Panc1 (cell line): ENCODE data around the gene SUSD4. TPM values are rescaled to one million over a fixed set of nuclear protein-coding genes. Genes with fewer than 3 reads are reported as not detected.

ENCODE experiments used
- ATAC-seq: fragments of 200-7000 bp; cut with Tn5 transposase; 2 replicates; pipeline ENCODE4 v1.9.1; 2020; ENCODE audit warnings: mild to moderate bottlenecking, moderate library complexity
- BruUV-seq: library from RNA; stranded (reverse); fragments of 400-500 nt; replicated peaks from 2 replicates; lab custom pipeline; 2021; lab: Mats Ljungman, UMichigan
- CTCF ChIA-PET: fragments of 300-600 bp; sonication (Branson Sonifier 250); formaldehyde crosslinking; loops from one replicate; lab custom pipeline; 2022; ENCODE audit warnings: antibody characterized with exemption; lab: Charles Lee
- POLR2A ChIA-PET: fragments of 300-600 bp; sonication (Branson Sonifier 250); formaldehyde crosslinking; loops from one replicate; lab custom pipeline; 2022; ENCODE audit warnings: antibody characterized with exemption; lab: Charles Lee
- DNase-seq: peaks from one replicate; pipeline ENCODE4 v3.0.0-alpha.2; 2010; ENCODE audit warnings: low read depth, low spot score
- H3K27ac ChIP-seq: 2 replicates; pipeline ENCODE4 v1.5.1; 2011; ENCODE audit warnings: mild to moderate bottlenecking, low read length, inconsistent platforms
- H3K27me3 ChIP-seq: fragments of 200-500 bp; sonication (Bioruptor generic); 2 replicates; pipeline ENCODE4 v1.6.0; 2014; ENCODE audit warnings: low read length, inconsistent platforms; ENCODE audit not compliant: control insufficient read depth, insufficient read depth
- H3K36me3 ChIP-seq: fragments of 200-500 bp; sonication (Bioruptor generic); 2 replicates; pipeline ENCODE4 v1.5.1; 2014; ENCODE audit warnings: inconsistent platforms, mild to moderate bottlenecking, low read length, moderate library complexity; ENCODE audit not compliant: control insufficient read depth, insufficient read depth
- H3K4me1 ChIP-seq: 2 replicates; pipeline ENCODE4 v1.5.1; 2011; ENCODE audit warnings: inconsistent platforms, mild to moderate bottlenecking, low read length, moderate library complexity; ENCODE audit not compliant: control insufficient read depth, insufficient read depth
- H3K4me3 ChIP-seq, 2 experiments: 2 replicates each; pipeline ENCODE4 v1.5.1; 2011 to 2012; ENCODE audit warnings: low read depth in 2 of 2, low read length in 2 of 2, mild to moderate bottlenecking in 2 of 2, inconsistent platforms in 1 of 2, moderate library complexity in 1 of 2
- H3K9me3 ChIP-seq: fragments of 200-500 bp; sonication (Bioruptor generic); 2 replicates; pipeline ENCODE4 v1.5.1; 2014; ENCODE audit warnings: low read depth, mild to moderate bottlenecking, inconsistent platforms, low read length, moderate library complexity; ENCODE audit not compliant: control insufficient read depth, insufficient read depth
- CTCF ChIP-seq: fragments of 450-650 bp; IDR thresholded peaks from 2 replicates; pipeline ENCODE4 v1.5.1; 2017; ENCODE audit warnings: mild to moderate bottlenecking
- POLR2AphosphoS5 ChIP-seq: IDR thresholded peaks from 2 replicates; pipeline ENCODE4 v1.6.1; 2012; ENCODE audit warnings: mild to moderate bottlenecking, low read depth, low read length, moderate library complexity
- REST ChIP-seq, 2 experiments: IDR thresholded peaks; 2 replicates each; pipeline ENCODE4 v1.6.1; 2011 to 2012; ENCODE audit warnings: low read depth in 2 of 2, control low read depth in 1 of 2, low read length in 1 of 2, mild to moderate bottlenecking in 1 of 2, moderate library complexity in 1 of 2; ENCODE audit not compliant: insufficient read depth in 1 of 2
- SIN3A ChIP-seq: IDR thresholded peaks from 2 replicates; pipeline ENCODE4 v1.6.1; 2012; ENCODE audit warnings: low read depth, mild to moderate bottlenecking, low read length, moderate library complexity, borderline replicate concordance; ENCODE audit not compliant: insufficient read depth
- TCF7L2 ChIP-seq: IDR thresholded peaks from 2 replicates; pipeline ENCODE4 v1.6.1; 2011; ENCODE audit warnings: mild to moderate bottlenecking, low read depth, low read length, inconsistent platforms
- in situ Hi-C: cut with HindIII; loops from 2 replicates; pipeline ENCODE4 v1.10.0; 2016; ENCODE audit warnings: low sequenced_read_pairs, low pct_unique_long_range_greater_than_20kb
- intact Hi-C: fragments of 100-400 bp; cut with micrococcal nuclease; formaldehyde crosslinking; loops from one replicate; pipeline ENCODE4 v1.10.0; 2022; ENCODE audit not compliant: unreplicated experiment
- total RNA-seq: library from RNA; stranded (reverse); gene quantifications from one replicate; pipeline ENCODE4 v1.2.1, GENCODE V29; 2021; ENCODE audit not compliant: unreplicated experiment

SUSD4 gene
- total RNA-seq, 1 experiment from 2014 or later: 0.28 TPM

GRCh38 chr1:223290397-223290796 lies 73.6 kb downstream of the SUSD4 start:
- ATAC-seq (no peak), DNase-seq (no peak)
- in situ Hi-C loops (no loop called here), intact Hi-C loops (no loop called here)
- H3K36me3 ChIP-seq: no peaks in the 10 kb centered on the region
- H3K27ac ChIP-seq: no peak overlapping the region
- H3K9me3 ChIP-seq: no peaks in the 10 kb centered on the region
- POLR2A ChIA-PET: no interaction called here
- BruUV-seq: no TSS peak
- H3K4me1 ChIP-seq: no peaks in the 10 kb centered on the region
- no peak overlapping the region for H3K4me3 ChIP-seq
- CTCF ChIA-PET: no interaction called here
- TF ChIP-seq TCF7L2: no peak
- no peak for TF ChIP-seq SIN3A
- no peak for TF ChIP-seq REST (IDR thresholded peaks at IDR 0.05; ENCODE audit: insufficient read depth in 1 of 2, low read depth in 2 of 2, low read length in 1 of 2)
- no peak for TF ChIP-seq POLR2AphosphoS5
- TF ChIP-seq CTCF: no peak
- H3K27me3 ChIP-seq: peaks cover 8% of the 10 kb centered on the region; the same call in 1 of the 2 replicates

GRCh38 chr1:223289621-223290020 lies 74.4 kb downstream of the SUSD4 start:
- Histone ChIP-seq H3K27ac (no peak overlapping the region), H3K4me1 (no peaks in the 10 kb centered on the region), H3K4me3 (no peak overlapping the region), H3K27me3 (peaks cover 8% of the 10 kb centered on the region; the same call in 1 of the 2 replicates), H3K9me3 (no peaks in the 10 kb centered on the region), H3K36me3 (no peaks in the 10 kb centered on the region)
- DNase-seq (no peak), ATAC-seq (no peak)
- CTCF ChIA-PET: no interaction called here
- POLR2A ChIA-PET: no interaction called here
- TF ChIP-seq SIN3A: no peak
- TF ChIP-seq REST (IDR thresholded peaks at IDR 0.05; ENCODE audit: insufficient read depth in 1 of 2, low read depth in 2 of 2, low read length in 1 of 2): no peak
- no peak for TF ChIP-seq CTCF
- TF ChIP-seq TCF7L2: no peak
- no peak for TF ChIP-seq POLR2AphosphoS5
- intact Hi-C loops: no loop called here
- BruUV-seq: no TSS peak
- in situ Hi-C loops: no loop called here
